Endodermal cell (in vitro differentiated cells): ENCODE results near the gene SLC17A8. TPM values are rescaled to one million over a fixed set of nuclear protein-coding genes. Genes with fewer than 3 reads are reported as not detected.

Experiments used
- DNase-seq: peaks from one replicate; pipeline ENCODE4 v3.0.0-alpha.2; 2017
- H3K27ac ChIP-seq: 2 replicates; pipeline ENCODE4 v1.5.1; 2013; ENCODE audit warnings: mild to moderate bottlenecking, low read depth, low read length, moderate library complexity
- H3K27me3 ChIP-seq: 2 replicates; pipeline ENCODE4 v1.6.1; 2013; ENCODE audit warnings: mild to moderate bottlenecking, low read length, moderate library complexity; ENCODE audit not compliant: insufficient read depth, control insufficient read depth, poor library complexity, severe bottlenecking
- H3K36me3 ChIP-seq: 2 replicates; pipeline ENCODE4 v1.7.0; 2013; ENCODE audit warnings: mild to moderate bottlenecking, low read length, moderate library complexity; ENCODE audit not compliant: control insufficient read depth, insufficient read depth
- H3K4me1 ChIP-seq: one replicate; pipeline ENCODE4 v1.7.0; 2013; ENCODE audit warnings: low read length; ENCODE audit not compliant: control insufficient read depth, insufficient read depth
- H3K4me3 ChIP-seq: 2 replicates; pipeline ENCODE4 v1.5.1; 2013; ENCODE audit warnings: mild to moderate bottlenecking, low read length, moderate library complexity
- H3K9ac ChIP-seq: 2 replicates; pipeline ENCODE4 v1.6.1; 2013; ENCODE audit warnings: mild to moderate bottlenecking, low read length, moderate library complexity; ENCODE audit not compliant: poor library complexity, severe bottlenecking; ENCODE audit errors: extremely low read depth
- H3K9me3 ChIP-seq: 2 replicates; pipeline ENCODE4 v1.6.1; 2013; ENCODE audit warnings: mild to moderate bottlenecking, low read length, moderate library complexity; ENCODE audit not compliant: control insufficient read depth
- H3K27ac Mint-ChIP-seq: 2 replicates; pipeline ENCODE4 v1.8.0; 2020; ENCODE audit warnings: mixed read lengths
- H3K27me3 Mint-ChIP-seq: 2 replicates; pipeline ENCODE4 v1.8.0; 2021; ENCODE audit warnings: mild to moderate bottlenecking, mixed read lengths; ENCODE audit not compliant: insufficient read depth
- H3K36me3 Mint-ChIP-seq: 2 replicates; pipeline ENCODE4 v1.8.0; 2020; ENCODE audit warnings: low read depth, mixed read lengths
- H3K4me1 Mint-ChIP-seq: 2 replicates; pipeline ENCODE4 v1.8.0; 2020; ENCODE audit warnings: mixed read lengths
- H3K4me3 Mint-ChIP-seq: 2 replicates; pipeline ENCODE4 v1.8.0; 2020; ENCODE audit warnings: mild to moderate bottlenecking, moderate library complexity, mixed read lengths
- H3K9me3 Mint-ChIP-seq: 2 replicates; pipeline ENCODE4 v1.8.0; 2020; ENCODE audit warnings: mild to moderate bottlenecking, mixed read lengths
- WGBS, 2 experiments: methylation state at CpG; one replicate each; pipeline versions ENCODE4 v1.1.5 to v1.1.7; 2013; ENCODE audit warnings: missing lambda C conversion rate in 2 of 2, mixed read lengths in 1 of 2; ENCODE audit not compliant: insufficient coverage in 1 of 2, insufficient read length in 1 of 2; 5-methylcytosine and 5-hydroxymethylcytosine counted together
- total RNA-seq, 2 donors: library from RNA; stranded (reverse); fragmentation: NEBNext Ultra II Directional in 1 of 2; extraction: Animal tissue kit (Norgen Biotek cat#: 25700) in 1 of 2; gene quantifications; 2 replicates in 1 of 2; 3 replicates in 1 of 2; pipeline ENCODE4 v1.2.1, GENCODE V29; 2021
- TF ChIP-seq, protein P1 (sequence below): fragments of 200-600 bp; sonication (generic); conservative IDR thresholded peaks from 2 replicates; pipeline ENCODE4 v1.5.0; 2021; ENCODE audit warnings: antibody characterized with exemption, mild to moderate bottlenecking

Gene SLC17A8
- total RNA-seq, 2 donors from 2014 or later, result 0.40 TPM; not detected in 1

GRCh38 chr12:100391856-100392255 lies 35.0 kb downstream of the SLC17A8 start:
- 92% methylated on average over 2 of the region's 2 CpGs; no CpG with 5 or more reads in 1 of the 2 experiments for WGBS, 2 experiments
- H3K9ac ChIP-seq, result no peak overlapping the region
- H3K27ac ChIP-seq, result no peak overlapping the region
- no peaks in the 10 kb centered on the region for H3K9me3 Mint-ChIP-seq
- no peaks in the 10 kb centered on the region for H3K36me3 ChIP-seq
- no peaks in the 10 kb centered on the region for H3K36me3 Mint-ChIP-seq
- H3K9me3 ChIP-seq, result no peaks in the 10 kb centered on the region
- no peaks in the 10 kb centered on the region for H3K4me1 Mint-ChIP-seq
- no peak overlapping the region for H3K4me3 Mint-ChIP-seq
- DNase-seq, result no peak
- no peak overlapping the region for H3K27ac Mint-ChIP-seq
- no peaks in the 10 kb centered on the region for H3K27me3 ChIP-seq
- H3K27me3 Mint-ChIP-seq, result no peaks in the 10 kb centered on the region
- H3K4me3 ChIP-seq, result no peak overlapping the region
- TF ChIP-seq, protein P1, sequence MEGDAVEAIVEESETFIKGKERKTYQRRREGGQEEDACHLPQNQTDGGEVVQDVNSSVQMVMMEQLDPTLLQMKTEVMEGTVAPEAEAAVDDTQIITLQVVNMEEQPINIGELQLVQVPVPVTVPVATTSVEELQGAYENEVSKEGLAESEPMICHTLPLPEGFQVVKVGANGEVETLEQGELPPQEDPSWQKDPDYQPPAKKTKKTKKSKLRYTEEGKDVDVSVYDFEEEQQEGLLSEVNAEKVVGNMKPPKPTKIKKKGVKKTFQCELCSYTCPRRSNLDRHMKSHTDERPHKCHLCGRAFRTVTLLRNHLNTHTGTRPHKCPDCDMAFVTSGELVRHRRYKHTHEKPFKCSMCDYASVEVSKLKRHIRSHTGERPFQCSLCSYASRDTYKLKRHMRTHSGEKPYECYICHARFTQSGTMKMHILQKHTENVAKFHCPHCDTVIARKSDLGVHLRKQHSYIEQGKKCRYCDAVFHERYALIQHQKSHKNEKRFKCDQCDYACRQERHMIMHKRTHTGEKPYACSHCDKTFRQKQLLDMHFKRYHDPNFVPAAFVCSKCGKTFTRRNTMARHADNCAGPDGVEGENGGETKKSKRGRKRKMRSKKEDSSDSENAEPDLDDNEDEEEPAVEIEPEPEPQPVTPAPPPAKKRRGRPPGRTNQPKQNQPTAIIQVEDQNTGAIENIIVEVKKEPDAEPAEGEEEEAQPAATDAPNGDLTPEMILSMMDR, result peak; percentile 44
- H3K4me1 ChIP-seq, result no peaks in the 10 kb centered on the region

DNA sequence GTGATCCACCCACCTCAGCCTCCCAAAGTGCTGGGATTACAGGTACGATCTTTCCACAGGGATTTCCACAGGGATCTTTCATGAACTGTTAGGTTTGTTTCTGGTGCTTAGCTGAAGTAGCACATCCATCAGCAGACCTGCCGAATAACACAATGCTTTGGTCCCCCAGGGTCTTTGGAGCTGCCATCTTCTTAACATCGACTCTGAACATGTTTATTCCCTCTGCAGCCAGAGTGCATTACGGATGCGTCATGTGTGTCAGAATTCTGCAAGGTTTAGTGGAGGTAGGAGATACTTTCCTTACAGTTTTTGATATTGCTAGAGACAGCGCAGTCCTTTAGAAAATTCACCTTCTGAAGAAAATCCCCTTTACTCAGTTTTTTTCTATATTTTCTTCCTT lies 36.3 kb downstream of the SLC17A8 start:
- H3K9ac ChIP-seq, result no peak overlapping the region
- Mint-ChIP-seq H3K9me3 (no peaks in the 10 kb centered on the region), H3K4me3 (no peak overlapping the region), H3K4me1 (no peaks in the 10 kb centered on the region), H3K27ac (no peak overlapping the region), H3K36me3 (no peaks in the 10 kb centered on the region), H3K27me3 (no peaks in the 10 kb centered on the region)
- H3K4me1 ChIP-seq, result no peaks in the 10 kb centered on the region
- H3K27me3 ChIP-seq, result no peaks in the 10 kb centered on the region
- no peak for DNase-seq
- H3K27ac ChIP-seq, result no peak overlapping the region
- H3K36me3 ChIP-seq, result no peaks in the 10 kb centered on the region
- 93% methylated on average over 3 to 6 of the region's 6 CpGs for WGBS, 2 experiments
- TF ChIP-seq, protein P1, result no peak
- H3K4me3 ChIP-seq, result no peak overlapping the region
- H3K9me3 ChIP-seq, result no peaks in the 10 kb centered on the region

DNA sequence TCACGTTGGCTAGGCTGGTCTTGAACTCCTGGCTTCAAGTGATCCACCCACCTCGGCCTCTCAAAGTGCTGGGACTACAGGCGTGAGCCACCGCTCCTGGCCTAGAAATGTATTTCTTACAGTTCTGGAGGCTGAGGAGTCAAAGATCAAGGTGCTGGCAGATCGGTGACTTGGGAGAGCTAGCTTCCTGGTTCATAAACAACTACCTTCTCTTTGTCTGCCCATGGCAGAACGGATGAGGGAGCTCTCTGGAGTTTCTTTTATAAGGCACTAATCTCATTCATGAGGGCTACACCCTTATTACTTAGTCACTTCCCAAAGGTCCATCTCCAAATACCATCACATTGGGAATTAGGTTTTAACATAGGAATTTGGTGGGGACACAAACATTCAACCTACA lies 38.9 kb downstream of the SLC17A8 start:
- Mint-ChIP-seq H3K27ac (no peak overlapping the region), H3K27me3 (no peaks in the 10 kb centered on the region), H3K4me3 (no peak overlapping the region), H3K36me3 (no peaks in the 10 kb centered on the region), H3K9me3 (peaks cover 4% of the 10 kb centered on the region), H3K4me1 (no peaks in the 10 kb centered on the region)
- Histone ChIP-seq H3K4me3 (no peak overlapping the region), H3K27me3 (no peaks in the 10 kb centered on the region), H3K9ac (no peak overlapping the region), H3K27ac (no peak overlapping the region), H3K36me3 (no peaks in the 10 kb centered on the region), H3K9me3 (no peaks in the 10 kb centered on the region), H3K4me1 (no peaks in the 10 kb centered on the region)
- no peak for DNase-seq
- WGBS, 2 experiments, result 94 to 98% methylated on average over 5 to 6 of the region's 6 CpGs
- TF ChIP-seq, protein P1, result no peak
